Gastrocnemius medialis (tissue), 4 donors: ENCODE measurements around the gene AKAP13.

Experiments
- POLR2A ChIP-seq, 2 donors: fragments of 450-650 bp; IDR thresholded peaks; one replicate each; pipeline ENCODE4 v1.6.1; 2017; ENCODE audit warnings: antibody characterized with exemption in 2 of 2, mild to moderate bottlenecking in 2 of 2, moderate library complexity in 2 of 2
- TF ChIP-seq, protein P1 (sequence below), 5 experiments: fragments of 450-650 bp in 3 of 5; fragments of 200-600 bp in 2 of 5; sonication (generic) in 2 of 5; IDR thresholded peaks in 4 of 5; conservative IDR thresholded peaks in 1 of 5; 1 replicate in 4 of 5; 2 replicates in 1 of 5; pipeline ENCODE4 v1.5.1; 2016 to 2019; ENCODE audit warnings: antibody characterized with exemption in 5 of 5, mild to moderate bottlenecking in 3 of 5, moderate library complexity in 3 of 5

DNA sequence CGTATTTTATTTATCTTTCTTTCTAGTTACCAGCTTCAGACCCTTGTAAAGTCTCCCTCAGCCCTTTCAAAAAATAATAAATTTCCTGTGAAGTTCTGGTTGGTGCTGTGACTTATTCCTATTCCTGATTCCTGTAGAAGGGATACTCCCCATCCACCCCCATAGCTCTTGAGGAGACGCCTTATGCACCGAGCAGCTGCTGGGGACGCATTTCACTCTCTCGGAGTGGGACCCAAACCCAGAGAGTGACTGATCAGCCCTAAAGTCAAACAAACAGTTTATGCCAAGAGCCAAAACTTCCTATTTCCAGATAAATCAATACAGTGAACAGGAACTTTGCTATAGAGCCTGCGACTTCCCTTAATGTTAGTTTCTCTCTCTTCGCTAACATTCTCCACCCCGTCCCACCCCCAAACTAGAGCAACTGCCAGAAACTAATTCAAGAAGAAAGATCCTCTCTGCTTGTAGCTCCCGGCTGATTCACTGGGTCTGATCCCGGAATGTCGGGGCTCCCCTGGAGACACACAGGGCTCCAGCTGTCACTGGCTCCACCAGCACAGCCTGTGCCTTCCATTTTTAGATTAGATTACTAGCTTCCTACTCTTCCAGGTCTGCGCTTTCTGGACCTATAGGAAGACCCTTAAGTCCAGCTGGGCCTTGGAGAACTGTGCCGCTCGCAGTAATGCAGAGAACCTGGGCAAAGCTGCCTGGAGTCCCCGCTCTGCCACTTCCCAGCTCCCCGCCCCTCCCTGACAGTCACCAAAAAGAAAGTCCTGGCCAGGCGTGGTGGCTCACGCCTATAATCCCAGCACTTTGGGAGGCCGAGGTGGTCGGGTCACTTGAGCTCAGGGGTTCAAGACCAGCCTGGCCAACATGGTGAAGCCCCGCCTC lies 369.1 kb downstream of the AKAP13 start:
- TF ChIP-seq, protein P1, sequence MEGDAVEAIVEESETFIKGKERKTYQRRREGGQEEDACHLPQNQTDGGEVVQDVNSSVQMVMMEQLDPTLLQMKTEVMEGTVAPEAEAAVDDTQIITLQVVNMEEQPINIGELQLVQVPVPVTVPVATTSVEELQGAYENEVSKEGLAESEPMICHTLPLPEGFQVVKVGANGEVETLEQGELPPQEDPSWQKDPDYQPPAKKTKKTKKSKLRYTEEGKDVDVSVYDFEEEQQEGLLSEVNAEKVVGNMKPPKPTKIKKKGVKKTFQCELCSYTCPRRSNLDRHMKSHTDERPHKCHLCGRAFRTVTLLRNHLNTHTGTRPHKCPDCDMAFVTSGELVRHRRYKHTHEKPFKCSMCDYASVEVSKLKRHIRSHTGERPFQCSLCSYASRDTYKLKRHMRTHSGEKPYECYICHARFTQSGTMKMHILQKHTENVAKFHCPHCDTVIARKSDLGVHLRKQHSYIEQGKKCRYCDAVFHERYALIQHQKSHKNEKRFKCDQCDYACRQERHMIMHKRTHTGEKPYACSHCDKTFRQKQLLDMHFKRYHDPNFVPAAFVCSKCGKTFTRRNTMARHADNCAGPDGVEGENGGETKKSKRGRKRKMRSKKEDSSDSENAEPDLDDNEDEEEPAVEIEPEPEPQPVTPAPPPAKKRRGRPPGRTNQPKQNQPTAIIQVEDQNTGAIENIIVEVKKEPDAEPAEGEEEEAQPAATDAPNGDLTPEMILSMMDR (IDR thresholded peaks at IDR 0.05 in 4 of 5, conservative IDR thresholded peaks at IDR 0.05 in 1 of 5), result no peak
- no peak for TF ChIP-seq POLR2A (IDR thresholded peaks at IDR 0.05)
